22Rv1 (cell line): ENCODE measurements around the gene CCDC159.
"Not testable (repeated sequence)": the region's sequence is repeated elsewhere in the genome, so short reads cannot be mapped to it uniquely, and the experiment has no call there.

Experiments
- CTCF ChIP-seq: fragments of 450-650 bp; IDR thresholded peaks from 2 replicates; pipeline ENCODE4 v1.5.1; 2017; ENCODE audit warnings: mild to moderate bottlenecking
- ZFX ChIP-seq: fragments of 450-650 bp; IDR thresholded peaks from 2 replicates; pipeline ENCODE4 v1.6.1; 2017; ENCODE audit warnings: antibody characterized with exemption, borderline replicate concordance

- not testable (repeated sequence) for TF ChIP-seq CTCF, ZFX
Measured at GRCh38 chr19:11333838-11334237, 12.5 kb upstream of the CCDC159 start.
